ENCODE results near the gene TAF11L13. TPM values are rescaled to one million over a fixed set of nuclear protein-coding genes. Genes with fewer than 3 reads are reported as not detected.

Gene TAF11L13
- total and polyA plus RNA-seq, 10 of the 15 experiments (the other 5 are each of a cell fraction or from before 2014, with no cell fraction given) = not detected

DNA sequence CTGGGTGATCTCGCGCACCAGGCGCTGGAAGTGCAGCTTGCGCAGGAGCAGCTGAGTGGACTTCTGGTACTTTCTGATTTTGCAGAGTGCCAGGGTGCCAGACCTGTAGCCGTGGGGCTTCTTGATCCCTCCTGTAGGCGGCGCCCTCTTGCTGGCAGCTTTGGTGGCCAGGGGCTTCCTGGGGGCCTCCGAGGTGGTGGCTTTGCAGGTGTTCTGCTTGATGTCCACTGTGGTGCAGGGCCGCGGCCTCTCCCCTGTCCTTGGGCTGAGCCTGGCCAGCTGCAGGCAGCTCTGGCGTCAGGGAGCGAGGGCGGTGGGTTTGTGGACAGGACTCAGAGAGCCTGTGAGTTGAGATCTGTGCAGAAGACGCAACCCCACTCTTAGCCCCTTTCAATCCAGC is 38.5 kb downstream of the TAF11L13 start:
- 68% methylated on average over 13 of the region's 14 CpGs for WGBS (ENCODE audit: insufficient coverage, insufficient replicate concordance, low lambda C conversion rate, missing lambda C conversion rate)
- Histone ChIP-seq H3K4me1 (ENCODE audit: control insufficient read depth, insufficient read depth, low read length) (no peaks in the 10 kb centered on the region), H3K27ac (ENCODE audit: control insufficient read depth, insufficient read depth) (no peak overlapping the region), H3K36me3 (ENCODE audit: control insufficient read depth in 2 of 2, insufficient read depth in 2 of 2, low read length in 1 of 2) (no peaks in the 10 kb centered on the region), H3K4me3 (no peak overlapping the region), H2AFZ (ENCODE audit: control insufficient read depth, low read depth, low read length) (no peak overlapping the region), H4K20me1 (ENCODE audit: control insufficient read depth, insufficient read depth) (no peaks in the 10 kb centered on the region), H3K27me3 (replicated peaks in 1 of 2; ENCODE audit: control insufficient read depth in 2 of 2, insufficient read depth in 2 of 2, low read length in 1 of 2) (no peaks in the 10 kb centered on the region), H3K4me2 (ENCODE audit: control insufficient read depth, insufficient read depth) (no peak overlapping the region), H3K9me3 (replicated peaks; ENCODE audit: control insufficient read depth, insufficient read depth, low read length) (no peaks in the 10 kb centered on the region; the same call in 2 of the 3 replicates), H3K79me2 (ENCODE audit: control insufficient read depth, insufficient read depth, low read length) (no peaks in the 10 kb centered on the region), H3K9ac (ENCODE audit: control insufficient read depth, insufficient read depth, low read length) (no peak overlapping the region)
- no peak for TF ChIP-seq SMAD1 (IDR thresholded peaks at IDR 0.05; ENCODE audit: low read depth, partially characterized antibody)
- no peak for TF ChIP-seq CBFB (IDR thresholded peaks at IDR 0.05; ENCODE audit: low read depth)
- TF ChIP-seq MTA2 (IDR thresholded peaks at IDR 0.05; ENCODE audit: low read depth) = no peak
- no peak for TF ChIP-seq RCOR1 (conservative IDR thresholded peaks at IDR 0.05; ENCODE audit: low read depth, low read length)
- no peak for TF ChIP-seq EED (IDR thresholded peaks at IDR 0.05; ENCODE audit: low read depth)
- TF ChIP-seq SRF (IDR thresholded peaks at IDR 0.05; ENCODE audit: low read depth in 2 of 2, low read length in 2 of 2) = no peak
- ChIA-PET RAD21 (ENCODE audit: unreplicated experiment) (no interaction called here), CTCF (no interaction called here), SMC1A (ENCODE audit: uncharacterized antibody, unreplicated experiment) (no interaction called here), POLR2A (no interaction called here)
- no peak for FAIRE-seq
- intact Hi-C loops (cut with micrococcal nuclease; ENCODE audit: unreplicated experiment) (no loop called here), in situ Hi-C loops (cut with MboI) (no loop called here)
- BruUV-seq (replicated peaks) = no TSS peak
- ATAC-seq = no peak
- DNase-seq (ENCODE audit: low read depth, low spot score) = no peak

DNA sequence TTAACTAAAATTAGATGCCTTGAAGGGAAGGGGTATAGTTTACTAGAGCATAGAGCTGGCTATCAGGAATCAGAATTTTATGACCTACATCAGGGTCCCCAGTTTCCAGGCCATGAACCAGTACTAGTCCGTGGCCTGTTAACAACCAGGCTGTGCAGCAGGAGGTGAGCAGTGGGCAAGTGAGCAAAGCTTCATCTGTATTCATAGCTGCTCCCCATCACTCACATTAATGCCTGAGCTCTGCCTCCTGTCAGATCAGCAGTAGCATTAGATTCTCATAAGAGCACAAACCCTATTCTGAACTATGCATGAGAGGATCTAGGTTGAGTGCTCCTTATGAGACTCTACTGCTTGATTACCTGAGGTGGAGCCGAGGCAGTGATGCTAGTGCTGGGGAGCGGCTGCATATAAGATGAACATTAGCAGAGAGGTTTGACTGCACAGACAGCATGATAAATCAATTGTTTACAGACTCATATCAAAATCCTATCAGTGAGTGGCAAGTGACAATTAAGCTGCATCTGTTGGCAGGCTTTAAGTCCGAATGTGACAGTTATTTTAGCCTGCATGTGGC is 47.0 kb downstream of the TAF11L13 start:
- DNase-seq (ENCODE audit: low read depth, low spot score) = no peak
- no peak overlapping the region for H3K4me3 ChIP-seq
- 10% methylated on average over 4 of the region's 4 CpGs for WGBS (ENCODE audit: insufficient coverage, insufficient replicate concordance, low lambda C conversion rate, missing lambda C conversion rate)
- TF ChIP-seq BACH1 (IDR thresholded peaks at IDR 0.05; ENCODE audit: borderline replicate concordance) = no peak
- no peak for TF ChIP-seq NRF1 (conservative IDR thresholded peaks at IDR 0.05; ENCODE audit: low read depth, low read length)
- TF ChIP-seq, protein P1, sequence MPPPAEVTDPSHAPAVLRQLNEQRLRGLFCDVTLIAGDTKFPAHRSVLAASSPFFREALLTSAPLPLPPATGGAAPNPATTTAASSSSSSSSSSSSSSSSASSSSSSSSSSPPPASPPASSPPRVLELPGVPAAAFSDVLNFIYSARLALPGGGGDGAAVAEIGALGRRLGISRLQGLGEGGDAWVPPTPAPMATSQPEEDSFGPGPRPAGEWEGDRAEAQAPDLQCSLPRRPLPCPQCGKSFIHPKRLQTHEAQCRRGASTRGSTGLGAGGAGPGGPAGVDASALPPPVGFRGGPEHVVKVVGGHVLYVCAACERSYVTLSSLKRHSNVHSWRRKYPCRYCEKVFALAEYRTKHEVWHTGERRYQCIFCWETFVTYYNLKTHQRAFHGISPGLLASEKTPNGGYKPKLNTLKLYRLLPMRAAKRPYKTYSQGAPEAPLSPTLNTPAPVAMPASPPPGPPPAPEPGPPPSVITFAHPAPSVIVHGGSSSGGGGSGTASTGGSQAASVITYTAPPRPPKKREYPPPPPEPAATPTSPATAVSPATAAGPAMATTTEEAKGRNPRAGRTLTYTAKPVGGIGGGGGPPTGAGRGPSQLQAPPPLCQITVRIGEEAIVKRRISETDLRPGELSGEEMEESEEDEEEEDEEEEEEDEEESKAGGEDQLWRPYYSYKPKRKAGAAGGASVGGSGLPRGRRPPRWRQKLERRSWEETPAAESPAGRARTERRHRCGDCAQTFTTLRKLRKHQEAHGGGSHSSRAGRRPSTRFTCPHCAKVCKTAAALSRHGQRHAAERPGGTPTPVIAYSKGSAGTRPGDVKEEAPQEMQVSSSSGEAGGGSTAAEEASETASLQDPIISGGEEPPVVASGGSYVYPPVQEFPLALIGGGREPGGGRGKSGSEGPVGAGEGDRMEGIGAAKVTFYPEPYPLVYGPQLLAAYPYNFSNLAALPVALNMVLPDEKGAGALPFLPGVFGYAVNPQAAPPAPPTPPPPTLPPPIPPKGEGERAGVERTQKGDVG (CRISPR knock-in tag; IDR thresholded peaks at IDR 0.05) = no peak
- no peak for TF ChIP-seq MTA2 (IDR thresholded peaks at IDR 0.05; ENCODE audit: low read depth)
- TF ChIP-seq JUNB (IDR thresholded peaks at IDR 0.05) = no peak
- no peak for TF ChIP-seq RBBP5 (conservative IDR thresholded peaks at IDR 0.05)
- no peak for TF ChIP-seq TARDBP (IDR thresholded peaks at IDR 0.05; ENCODE audit: borderline replicate concordance)
- no peak for TF ChIP-seq KDM1A (IDR thresholded peaks at IDR 0.05; ENCODE audit: borderline replicate concordance)
- no peak for TF ChIP-seq TCF7 (IDR thresholded peaks at IDR 0.05; ENCODE audit: borderline replicate concordance)
- TF ChIP-seq EGR1 (IDR thresholded peaks at IDR 0.05; ENCODE audit: borderline replicate concordance in 1 of 2, low read depth in 2 of 2, low read length in 2 of 2) = no peak
- no peak for TF ChIP-seq SP1 (IDR thresholded peaks at IDR 0.05; ENCODE audit: low read depth, low read length)
- TF ChIP-seq FOXK2 (IDR thresholded peaks at IDR 0.05) = no peak
- no peak for TF ChIP-seq NR2F1 (conservative IDR thresholded peaks at IDR 0.05)
- TF ChIP-seq KAT2A (conservative IDR thresholded peaks at IDR 0.05; ENCODE audit: control insufficient read depth, low read depth, low read length) = no peak

More for the DNA sequence above, 47.0 kb downstream of the TAF11L13 start:
- Histone ChIP-seq H3K27ac (ENCODE audit: control insufficient read depth, insufficient read depth) (no peak overlapping the region), H4K20me1 (ENCODE audit: control insufficient read depth, insufficient read depth) (no peaks in the 10 kb centered on the region), H3K27me3 (replicated peaks in 1 of 2; ENCODE audit: control insufficient read depth in 2 of 2, insufficient read depth in 2 of 2, low read length in 1 of 2) (no peaks in the 10 kb centered on the region), H3K9me3 (replicated peaks; ENCODE audit: control insufficient read depth, insufficient read depth, low read length) (no peaks in the 10 kb centered on the region), H3K4me2 (ENCODE audit: control insufficient read depth, insufficient read depth) (no peak overlapping the region), H3K9ac (ENCODE audit: control insufficient read depth, insufficient read depth, low read length) (no peak overlapping the region), H3K4me1 (ENCODE audit: control insufficient read depth, insufficient read depth, low read length) (no peaks in the 10 kb centered on the region), H3K79me2 (ENCODE audit: control insufficient read depth, insufficient read depth, low read length) (no peaks in the 10 kb centered on the region), H3K36me3 (ENCODE audit: control insufficient read depth in 2 of 2, insufficient read depth in 2 of 2, low read length in 1 of 2) (no peaks in the 10 kb centered on the region), H2AFZ (ENCODE audit: control insufficient read depth, low read depth, low read length) (no peak overlapping the region)
- in situ Hi-C loops (cut with MboI) = no loop called here
- FAIRE-seq (no peak), ATAC-seq (no peak)
- POLR2A ChIA-PET = no interaction called here
- no TSS peak for BruUV-seq (replicated peaks)
- SMC1A ChIA-PET (ENCODE audit: uncharacterized antibody, unreplicated experiment) = interaction anchor here (1.0 kb wide), 1 partner anchor 21 kb away, joined by 4 read pairs; no protein-coding TSS in a partner anchor
- RAD21 ChIA-PET (ENCODE audit: unreplicated experiment) = no interaction called here
- CTCF ChIA-PET = no interaction called here
- intact Hi-C loops (cut with micrococcal nuclease; ENCODE audit: unreplicated experiment) = no loop called here
